HG02798 (cell line): ENCODE data around the gene SORBS1.
A peak's percentile ranks its signal among the peaks of the same experiment; 100 is the strongest.

Experiments used
- ATAC-seq: cut with Tn5 transposase; IDR thresholded peaks from one replicate; pipeline ENCODE4 v1.9.1; 2021; ENCODE audit warnings: mild to moderate bottlenecking; ENCODE audit not compliant: unreplicated experiment, poor library complexity

SORBS1 gene

GRCh38 chr10:95543459-95543858 is 17.7 kb downstream of the SORBS1 start:
- ATAC-seq, result no peak

- no peak for ATAC-seq
Measured at GRCh38 chr10:95542761-95543160, 18.4 kb downstream of the SORBS1 start.

GRCh38 chr10:95542330-95542729 is 18.8 kb downstream of the SORBS1 start:
- no peak for ATAC-seq

GRCh38 chr10:95540514-95541052 is 20.6 kb downstream of the SORBS1 start:
- ATAC-seq, result no peak

GRCh38 chr10:95539560-95540284 is 21.4 kb downstream of the SORBS1 start:
- no peak for ATAC-seq

- ATAC-seq, result no peak
Measured at GRCh38 chr10:95538412-95538811, 22.8 kb downstream of the SORBS1 start.

GRCh38 chr10:95537542-95537927 is 23.6 kb downstream of the SORBS1 start:
- no peak for ATAC-seq

GRCh38 chr10:95536894-95537541 is 24.2 kb downstream of the SORBS1 start:
- no peak for ATAC-seq

- no peak for ATAC-seq
Measured at GRCh38 chr10:95536017-95536416, 25.2 kb downstream of the SORBS1 start.

- no peak for ATAC-seq
Measured at GRCh38 chr10:95535526-95535925, 25.6 kb downstream of the SORBS1 start.

- no peak for ATAC-seq
Measured at GRCh38 chr10:95533590-95533989, 27.6 kb downstream of the SORBS1 start.

GRCh38 chr10:95532536-95532935 is 28.6 kb downstream of the SORBS1 start:
- no peak for ATAC-seq

- peak; percentile 44 for ATAC-seq
Measured at GRCh38 chr10:95531994-95532399, 29.2 kb downstream of the SORBS1 start.

GRCh38 chr10:95531058-95531809 is 29.9 kb downstream of the SORBS1 start:
- ATAC-seq, result no peak

- no peak for ATAC-seq
Measured at GRCh38 chr10:95530561-95530960, 30.6 kb downstream of the SORBS1 start.

- ATAC-seq, result no peak
Measured at GRCh38 chr10:95530029-95530428, 31.1 kb downstream of the SORBS1 start.

GRCh38 chr10:95526044-95526443 is 35.1 kb downstream of the SORBS1 start:
- no peak for ATAC-seq

- ATAC-seq, result no peak
Measured at GRCh38 chr10:95525033-95525418, 36.1 kb downstream of the SORBS1 start.

- ATAC-seq, result no peak
Measured at GRCh38 chr10:95524358-95525032, 36.7 kb downstream of the SORBS1 start.

- ATAC-seq, result no peak
Measured at GRCh38 chr10:95522117-95522516, 39.1 kb downstream of the SORBS1 start.

- ATAC-seq, result no peak
Measured at GRCh38 chr10:95520617-95521016, 40.6 kb downstream of the SORBS1 start.
